GM12878 (cell line): ENCODE measurements around the gene MAML2. TPM values are rescaled to one million over a fixed set of nuclear protein-coding genes. Genes with fewer than 3 reads are reported as not detected.

Experiments
- ATAC-seq: fragments of 200-7000 bp; cut with Tn5 transposase; 3 replicates; pipeline ENCODE4 v1.9.1; 2020; ENCODE audit warnings: mild to moderate bottlenecking, moderate library complexity
- BruUV-seq: library from RNA; stranded (reverse); fragments of 400-500 nt; replicated peaks from 2 replicates; lab custom pipeline; 2021; lab: Mats Ljungman, UMichigan
- CTCF ChIA-PET: fragments of 300-600 bp; sonication (Branson Sonifier 250); formaldehyde crosslinking; extraction: SDS; loops from one replicate; lab custom pipeline; 2021; ENCODE audit warnings: inconsistent platforms; lab: Yijun Ruan, JAX
- POLR2A ChIA-PET: fragments of 350-600 bp; formaldehyde crosslinking; extraction: SDS; loops from one replicate; lab custom pipeline; 2021; ENCODE audit warnings: inconsistent platforms; lab: Charles Lee
- RAD21 ChIA-PET: fragments of 300-600 bp; sonication (Branson Sonifier 250); formaldehyde crosslinking; loops from one replicate; lab custom pipeline; 2023; ENCODE audit warnings: antibody characterized with exemption; ENCODE audit not compliant: unreplicated experiment; lab: Charles Lee
- SMC1A ChIA-PET: fragments of 300-600 bp; sonication (Branson Sonifier 250); formaldehyde crosslinking; loops from one replicate; lab custom pipeline; 2023; ENCODE audit not compliant: unreplicated experiment, uncharacterized antibody; lab: Charles Lee
- DNase-seq: peaks from one replicate; pipeline ENCODE4 v3.0.0-alpha.2; 2011; ENCODE audit warnings: low read depth, low spot score
- FAIRE-seq: peaks from 3 replicates; lab custom pipeline; 2011; peaks lifted over from hg19 to GRCh38; lab: Jason Lieb, UNC
- H2AFZ ChIP-seq: 2 replicates; pipeline ENCODE4 v1.6.0; 2011; ENCODE audit warnings: low read depth, low read length, control low read depth; ENCODE audit not compliant: control insufficient read depth
- H3K27ac ChIP-seq: 2 replicates; pipeline ENCODE4 v1.5.1; 2011; ENCODE audit warnings: control low read depth; ENCODE audit not compliant: control insufficient read depth, insufficient read depth
- H3K27me3 ChIP-seq, 2 experiments: replicated peaks in 1 of 2; 2 replicates each; pipeline versions ENCODE4 v1.6.0 to v1.6.1; 2011; ENCODE audit warnings: low read length in 1 of 2; ENCODE audit not compliant: control insufficient read depth in 2 of 2, insufficient read depth in 2 of 2
- H3K36me3 ChIP-seq, 2 experiments: 2 replicates each; pipeline ENCODE4 v1.5.1; 2011; ENCODE audit warnings: low read length in 1 of 2; ENCODE audit not compliant: control insufficient read depth in 2 of 2, insufficient read depth in 2 of 2
- H3K4me1 ChIP-seq: 2 replicates; pipeline ENCODE4 v1.6.1; 2011; ENCODE audit warnings: mild to moderate bottlenecking, low read length, moderate library complexity, mixed read lengths; ENCODE audit not compliant: control insufficient read depth, insufficient read depth
- H3K4me2 ChIP-seq: 2 replicates; pipeline ENCODE4 v1.6.0; 2011; ENCODE audit warnings: control low read depth; ENCODE audit not compliant: control insufficient read depth, insufficient read depth
- H3K4me3 ChIP-seq: fragments of 200-600 bp; sonication (generic); 2 replicates; pipeline ENCODE4 v1.5.1; 2016
- H3K79me2 ChIP-seq: 2 replicates; pipeline ENCODE4 v1.6.0; 2011; ENCODE audit warnings: low read length; ENCODE audit not compliant: control insufficient read depth, insufficient read depth
- H3K9ac ChIP-seq: 2 replicates; pipeline ENCODE4 v1.8.0; 2011; ENCODE audit warnings: low read length, control low read depth, mixed read lengths; ENCODE audit not compliant: control insufficient read depth, insufficient read depth
- H3K9me3 ChIP-seq: replicated peaks from 3 replicates; pipeline ENCODE4 v1.5.1; 2011; ENCODE audit warnings: mild to moderate bottlenecking, low read length; ENCODE audit not compliant: control insufficient read depth, insufficient read depth
- H4K20me1 ChIP-seq: 2 replicates; pipeline ENCODE4 v1.6.0; 2011; ENCODE audit not compliant: control insufficient read depth, insufficient read depth
- ASH2L ChIP-seq: fragments of 300-600, 200-600 bp; sonication (generic); IDR thresholded peaks from 2 replicates; pipeline ENCODE4 v1.6.1; 2017; ENCODE audit warnings: low read depth, mild to moderate bottlenecking, borderline replicate concordance
- CBX5 ChIP-seq: sonication (generic); IDR thresholded peaks from 2 replicates; pipeline ENCODE4 v1.6.1; 2016; ENCODE audit warnings: low read depth, moderate library complexity, mild to moderate bottlenecking, inconsistent platforms
- ESRRA ChIP-seq: IDR thresholded peaks from 2 replicates; pipeline ENCODE4 v1.6.1; 2012; ENCODE audit warnings: mild to moderate bottlenecking, low read length, improper control_type of control experiment
- RFX5 ChIP-seq: IDR thresholded peaks from 2 replicates; pipeline ENCODE4 v1.6.1; 2011; ENCODE audit warnings: low read depth, low read length, improper control_type of control experiment
- SKIL ChIP-seq: fragments of 450-650 bp; IDR thresholded peaks from 2 replicates; pipeline ENCODE4 v1.6.1; 2017; ENCODE audit warnings: mild to moderate bottlenecking, low read depth, inconsistent platforms; ENCODE audit not compliant: poor library complexity, severe bottlenecking
- WGBS: methylation state at CpG from one replicate; pipeline ENCODE4 v1.1.6; 2016; ENCODE audit warnings: low lambda C conversion rate; ENCODE audit not compliant: insufficient replicate concordance, insufficient coverage; ENCODE audit errors: missing lambda C conversion rate; 5-methylcytosine and 5-hydroxymethylcytosine counted together
- in situ Hi-C: fragments of 300-500 bp; cut with MboI; formaldehyde crosslinking; loops from 9 replicates; pipeline ENCODE4 v1.14.3; 2018; ENCODE audit warnings: mixed read lengths
- intact Hi-C: fragments of 100-400 bp; cut with micrococcal nuclease; formaldehyde crosslinking; loops from one replicate; pipeline ENCODE4 v1.14.2; 2022; ENCODE audit not compliant: unreplicated experiment
- polyA plus RNA-seq, 11 experiments: library from polyadenylated mRNA; depleted of rRNA in 4 of 11; unstranded in 6 of 11; stranded (reverse) in 5 of 11; fragments of >200 nt; fragmentation: Nextera tagmentation in 4 of 11; fragmentation: Illumina TruSeq in 1 of 11; extraction: Ambion mirVana in 4 of 11; extraction: Trizol in 1 of 11; gene quantifications; 1 replicate in 1 of 11; 2 replicates in 10 of 11; pipeline versions ENCODE4 v1.2.1 to v1.2.3, GENCODE V29; 2011 to 2016; ENCODE audit warnings: inconsistent platforms in 2 of 11, missing spikeins in 2 of 11, low read depth in 1 of 11
- total RNA-seq, 4 experiments: library from RNA; depleted of rRNA in 3 of 4; stranded (reverse); fragments of >200 nt in 3 of 4; fragmentation: Illumina TruSeq in 1 of 4; extraction: Trizol in 1 of 4; gene quantifications; 2 replicates each; pipeline versions ENCODE4 v1.2.1 to v1.2.3, GENCODE V29; 2013 to 2021

The MAML2 gene
- total and polyA plus RNA-seq, 10 of the 15 experiments (the other 5 are each of a cell fraction or from before 2014, with no cell fraction given) = 2.5 to 15.1 (median 12.0) TPM

- Histone ChIP-seq H3K27me3 (no peaks in the 10 kb centered on the region), H3K9ac (no peak overlapping the region), H3K36me3 (peaks cover 0 to 2% of the 10 kb centered on the region in 2 experiments; a peak in 2 of 4 replicates), H3K4me1 (no peaks in the 10 kb centered on the region), H3K9me3 (no peaks in the 10 kb centered on the region), H2AFZ (no peak overlapping the region), H3K79me2 (peaks cover 1% of the 10 kb centered on the region; the same call in 1 of the 2 replicates), H3K27ac (no peak overlapping the region), H3K4me2 (no peak overlapping the region), H4K20me1 (no peaks in the 10 kb centered on the region), H3K4me3 (no peak overlapping the region)
- ChIA-PET SMC1A (interaction anchor here (1.4 to 2.3 kb wide), 3 partner anchors 8 to 73 kb away, joined by 5 to 7 read pairs (median 6); no protein-coding TSS in a partner anchor), RAD21 (no interaction called here), CTCF (interaction anchor here (1.0 to 1.8 kb wide), 2 partner anchors 156 to 311 kb away, joined by 3 to 5 read pairs; no protein-coding TSS in a partner anchor), POLR2A (no interaction called here)
- DNase-seq (no peak), ATAC-seq (no peak), FAIRE-seq (no peak)
- 100% methylated on average over 2 of the region's 2 CpGs for WGBS
- in situ Hi-C loops (no loop called here), intact Hi-C loops (no loop called here)
- TF ChIP-seq ESRRA (no peak), ASH2L (no peak), CBX5 (no peak), SKIL (no peak), RFX5 (no peak)
- BruUV-seq = no TSS peak
Observed at GRCh38 chr11:96082936-96083335, 260.1 kb downstream of the MAML2 start.
